GM18870 (cell line): ENCODE data around the gene CACNG8.

Experiments
- ATAC-seq: cut with Tn5 transposase; IDR thresholded peaks from one replicate; pipeline ENCODE4 v1.9.1; 2021; ENCODE audit warnings: moderate library complexity; ENCODE audit not compliant: unreplicated experiment

The CACNG8 gene

GRCh38 chr19:53992211-53992610, 29.5 kb downstream of the CACNG8 start:
- no peak for ATAC-seq

GRCh38 chr19:53992815-53993214, 30.1 kb downstream of the CACNG8 start:
- no peak for ATAC-seq

GRCh38 chr19:53993448-53993847, 30.7 kb downstream of the CACNG8 start:
- ATAC-seq: no peak

- ATAC-seq: no peak
Measured at GRCh38 chr19:53994811-53995210, 32.1 kb downstream of the CACNG8 start.

GRCh38 chr19:53998223-53998622, 35.5 kb downstream of the CACNG8 start:
- ATAC-seq: no peak

- ATAC-seq: no peak
Measured at GRCh38 chr19:53999694-54000093, 37.0 kb downstream of the CACNG8 start.

- no peak for ATAC-seq
Measured at GRCh38 chr19:54001496-54001895, 38.8 kb downstream of the CACNG8 start.

GRCh38 chr19:54002495-54003315, 40.0 kb downstream of the CACNG8 start:
- no peak for ATAC-seq

GRCh38 chr19:54009440-54009839, 46.7 kb downstream of the CACNG8 start:
- no peak for ATAC-seq

GRCh38 chr19:54010474-54010873, 47.7 kb downstream of the CACNG8 start:
- ATAC-seq: no peak

GRCh38 chr19:54011507-54012211, 48.9 kb downstream of the CACNG8 start:
- no peak for ATAC-seq

- no peak for ATAC-seq
Measured at GRCh38 chr19:54013866-54014265, 51.1 kb downstream of the CACNG8 start.

GRCh38 chr19:54014920-54015560, 52.3 kb downstream of the CACNG8 start:
- ATAC-seq: no peak

- ATAC-seq: no peak
Measured at GRCh38 chr19:54017261-54017660, 54.5 kb downstream of the CACNG8 start.

- no peak for ATAC-seq
Measured at GRCh38 chr19:54021363-54021762, 58.6 kb downstream of the CACNG8 start.

GRCh38 chr19:54021932-54022331, 59.2 kb downstream of the CACNG8 start:
- no peak for ATAC-seq

GRCh38 chr19:54023191-54023590, 60.5 kb downstream of the CACNG8 start:
- ATAC-seq: no peak

- no peak for ATAC-seq
Measured at GRCh38 chr19:54024660-54025059, 61.9 kb downstream of the CACNG8 start.

GRCh38 chr19:54026656-54027055, 63.9 kb downstream of the CACNG8 start:
- ATAC-seq: no peak

GRCh38 chr19:54029301-54029700, 66.6 kb downstream of the CACNG8 start:
- no peak for ATAC-seq

- no peak for ATAC-seq
Measured at GRCh38 chr19:54029930-54030490, 67.3 kb downstream of the CACNG8 start.
